HG03521 (cell line): Measurements from ENCODE around the gene MINAR2.
A peak's percentile ranks its signal among the peaks of the same experiment; 100 is the strongest.

ENCODE experiments used
- ATAC-seq: cut with Tn5 transposase; IDR thresholded peaks from one replicate; pipeline ENCODE4 v1.9.1; 2021; ENCODE audit warnings: mild to moderate bottlenecking, moderate library complexity; ENCODE audit not compliant: unreplicated experiment

MINAR2 gene

GRCh38 chr5:129771058-129771838 lies 23.4 kb downstream of the MINAR2 start:
- peak; percentile 62 for ATAC-seq

GRCh38 chr5:129773376-129773775 lies 25.5 kb downstream of the MINAR2 start:
- no peak for ATAC-seq

- ATAC-seq, result no peak
These were observed 33.7 kb downstream of the MINAR2 start for GRCh38 chr5:129781594-129781993.

GRCh38 chr5:129803403-129803802 lies 55.5 kb downstream of the MINAR2 start:
- no peak for ATAC-seq

GRCh38 chr5:129804705-129805104 lies 56.8 kb downstream of the MINAR2 start:
- no peak for ATAC-seq

- ATAC-seq, result no peak
These were observed 59.4 kb downstream of the MINAR2 start for GRCh38 chr5:129807162-129807814.
